HG02623 (cell line): ENCODE data around the gene COL23A1.

ENCODE experiments used
- ATAC-seq: cut with Tn5 transposase; IDR thresholded peaks from one replicate; pipeline ENCODE4 v1.9.1; 2021; ENCODE audit warnings: moderate library complexity; ENCODE audit not compliant: unreplicated experiment

COL23A1 gene

DNA sequence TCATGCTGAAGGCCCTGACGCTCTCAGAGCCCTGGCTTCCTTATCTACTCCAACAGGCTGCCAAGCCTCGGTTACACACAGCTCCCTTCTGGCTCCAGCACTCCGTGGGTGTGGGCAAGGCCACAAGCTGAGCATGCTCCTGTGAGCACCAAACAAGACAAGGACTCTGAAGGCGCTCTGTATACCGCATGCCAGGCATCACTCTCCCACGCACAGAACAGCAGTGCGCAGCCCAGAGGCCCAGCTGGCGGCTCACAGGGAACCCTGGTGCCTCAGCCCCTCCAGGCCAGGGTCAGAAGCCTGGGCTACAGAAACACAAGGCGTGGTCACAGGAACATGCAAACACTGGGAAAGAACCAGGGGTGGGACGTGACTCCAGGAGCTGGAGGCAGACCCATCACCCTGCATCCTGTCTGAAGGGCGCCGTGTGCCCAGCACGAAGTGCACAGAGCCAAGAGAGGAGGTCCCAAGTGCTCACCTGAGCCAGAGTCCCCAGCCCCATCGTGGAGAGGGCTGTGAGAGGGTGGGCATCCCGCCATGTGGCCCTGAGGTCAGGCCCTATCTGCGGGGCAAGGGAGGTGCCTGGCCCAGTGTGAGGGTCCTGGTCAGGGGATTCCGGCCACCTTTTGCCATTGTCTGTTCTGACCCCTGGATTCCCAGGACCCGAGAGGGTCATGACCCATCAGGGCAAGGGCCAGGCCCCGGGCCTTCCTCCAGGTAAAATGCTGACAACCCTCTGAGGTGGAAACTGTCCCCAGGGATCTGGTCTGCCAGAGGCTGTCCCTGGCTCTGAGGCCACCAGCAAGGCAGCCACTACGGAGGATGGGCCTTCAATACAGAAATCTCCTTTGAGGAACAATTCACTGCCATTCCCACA, 54.7 kb downstream of the COL23A1 start:
- no peak for ATAC-seq

DNA sequence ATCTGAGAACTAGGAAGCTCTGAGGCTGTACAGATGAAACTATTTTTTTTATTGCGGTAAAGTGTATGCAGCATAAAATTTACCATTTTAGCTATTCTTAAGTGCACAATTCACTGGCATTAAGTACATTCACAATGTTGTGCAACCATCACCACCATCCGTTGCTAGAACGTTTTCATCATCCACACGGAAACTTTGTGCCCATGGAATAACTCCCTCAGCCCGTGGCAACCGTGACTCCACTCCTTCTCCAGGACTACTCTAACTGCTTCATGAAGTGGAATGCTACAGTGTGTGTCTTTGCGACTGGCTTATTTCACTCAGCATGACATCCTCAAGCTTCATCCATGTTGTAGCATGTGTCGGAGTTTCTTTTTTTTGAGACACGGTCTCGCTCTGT, 57.1 kb downstream of the COL23A1 start:
- no peak for ATAC-seq

DNA sequence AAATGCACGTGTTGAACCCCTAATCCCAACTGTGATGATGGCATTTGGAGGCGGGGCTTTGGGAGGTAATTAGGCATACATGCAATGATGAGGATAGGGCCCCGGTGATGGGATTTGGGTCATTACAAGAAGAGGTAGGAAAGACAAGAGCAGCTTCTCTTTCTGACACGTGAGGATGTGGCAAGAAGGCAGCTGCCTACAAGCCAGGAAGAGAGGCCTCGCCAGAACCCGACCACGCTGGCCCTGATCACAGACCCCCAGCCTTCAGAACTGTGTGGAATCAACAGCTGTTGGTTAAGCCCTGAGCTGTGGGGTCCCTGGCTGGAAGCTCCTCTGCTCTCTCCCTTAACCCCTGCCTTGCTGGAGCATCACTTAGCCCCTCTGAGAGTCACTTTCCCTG, 57.5 kb downstream of the COL23A1 start:
- ATAC-seq, result no peak

DNA sequence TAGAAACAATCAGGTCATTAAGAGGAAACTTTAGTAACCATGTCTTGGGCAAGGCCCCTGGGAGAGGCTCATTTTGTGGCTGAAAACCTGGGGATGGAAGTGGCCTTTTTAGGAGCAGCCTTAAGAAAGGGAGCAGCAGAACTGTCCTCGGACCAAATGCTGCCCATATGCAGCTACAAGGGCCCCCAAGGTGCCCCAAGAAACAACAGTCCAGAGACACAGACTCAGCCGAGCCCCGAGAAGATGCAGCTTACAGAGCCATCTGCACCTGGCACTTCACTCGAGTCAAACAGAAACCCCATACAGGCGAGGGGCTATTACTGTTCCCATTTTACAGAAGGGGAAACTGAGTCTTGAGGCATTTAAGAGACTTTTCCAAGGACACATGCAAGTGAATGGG, 58.0 kb downstream of the COL23A1 start:
- ATAC-seq, result no peak

DNA sequence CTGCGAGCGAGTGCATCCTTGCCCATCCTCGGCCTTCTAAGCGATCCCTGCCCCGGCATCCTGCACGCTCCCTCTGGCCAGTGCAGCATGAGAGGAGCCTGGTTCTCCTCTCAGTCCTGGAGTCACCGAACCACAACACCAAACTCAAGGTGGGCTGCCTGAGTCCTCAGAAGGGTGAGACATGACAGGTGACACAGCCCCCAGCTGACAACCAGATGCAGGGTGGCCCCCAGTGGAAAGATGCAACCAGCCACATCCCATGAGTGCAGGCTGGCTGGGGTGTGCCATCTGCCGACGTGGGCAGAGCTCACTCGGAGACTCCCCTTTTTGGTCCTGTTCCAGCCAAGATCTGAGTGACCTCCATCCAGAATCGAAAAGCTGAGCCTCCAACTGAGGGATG, 58.4 kb downstream of the COL23A1 start:
- no peak for ATAC-seq

DNA sequence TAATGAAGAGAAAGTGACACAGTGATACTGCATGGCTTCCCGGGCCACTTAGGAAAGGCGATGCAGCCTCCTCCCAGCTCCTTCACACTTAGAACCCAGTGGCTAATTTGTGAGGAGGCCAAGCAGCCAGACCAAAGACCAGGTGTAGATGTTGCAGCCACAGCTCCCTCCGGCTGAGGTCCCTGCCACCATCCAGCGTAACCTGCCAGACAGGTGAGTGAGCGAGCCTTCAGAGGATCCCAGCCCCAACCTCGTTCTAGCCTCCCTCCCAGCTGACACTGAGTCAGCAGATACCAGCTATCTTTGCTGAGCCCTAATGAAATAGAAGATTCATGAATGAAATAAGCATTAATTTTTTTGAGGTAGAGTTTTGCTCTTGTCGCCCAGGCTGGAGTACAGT, 59.7 kb downstream of the COL23A1 start:
- no peak for ATAC-seq

DNA sequence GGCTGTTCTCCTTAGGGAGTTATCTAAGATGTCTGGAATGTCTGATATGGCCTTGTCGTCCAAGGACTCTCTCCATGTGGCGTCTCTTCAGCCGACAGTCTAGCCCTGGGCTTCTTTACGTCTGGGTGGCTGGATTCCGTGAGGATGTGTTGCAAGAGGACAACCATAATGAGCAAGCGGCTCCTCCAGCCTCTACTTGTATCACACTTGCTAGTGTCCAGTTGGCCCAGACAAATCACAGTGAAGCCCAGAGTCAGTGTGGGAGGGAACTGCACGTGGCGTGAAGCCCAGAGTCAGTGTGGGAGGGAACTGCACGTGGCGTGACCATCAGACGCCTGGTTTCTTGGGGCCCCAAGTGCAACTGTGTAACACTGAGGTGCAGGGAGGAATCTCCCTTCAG, 61.1 kb downstream of the COL23A1 start:
- ATAC-seq, result no peak

DNA sequence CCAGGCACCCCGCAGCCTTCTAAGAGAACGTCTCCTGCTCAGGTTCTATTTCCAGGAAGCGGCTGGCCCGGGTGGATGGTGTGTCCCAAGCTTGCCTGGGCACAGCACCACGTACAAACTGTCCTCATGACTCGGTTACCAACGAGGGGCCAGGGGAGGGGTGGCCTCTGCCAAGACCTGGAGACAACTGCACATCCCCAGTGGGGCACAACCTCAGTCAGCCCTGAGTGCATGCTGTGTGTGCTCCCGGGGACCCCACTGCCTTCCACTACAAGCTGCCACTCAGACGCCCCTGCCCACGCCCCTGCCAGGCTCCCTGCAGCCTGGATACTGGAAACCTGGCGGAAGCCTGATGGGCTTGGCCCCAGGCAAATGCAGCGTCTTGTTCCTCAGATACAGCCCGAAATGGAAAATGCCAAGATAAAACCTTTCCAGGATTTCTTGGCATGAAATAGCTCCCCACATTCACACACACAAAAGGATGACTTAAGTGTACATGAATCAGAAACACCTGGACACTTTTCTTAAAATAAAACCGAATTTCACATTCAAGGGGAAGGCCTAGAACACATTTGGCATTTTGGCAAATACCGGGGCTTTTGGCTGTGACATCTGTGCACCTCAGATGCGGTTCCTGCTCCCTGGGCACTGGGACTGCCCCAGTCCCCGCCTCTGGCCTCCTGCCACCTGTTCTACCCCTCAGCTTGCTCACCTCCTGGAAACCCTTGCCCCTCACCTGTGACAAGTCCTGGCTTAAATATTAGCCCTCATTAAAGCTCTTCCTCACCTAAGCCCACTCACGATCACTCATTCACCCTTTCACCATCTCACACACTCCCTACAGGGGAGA, 62.5 kb downstream of the COL23A1 start:
- ATAC-seq, result no peak

DNA sequence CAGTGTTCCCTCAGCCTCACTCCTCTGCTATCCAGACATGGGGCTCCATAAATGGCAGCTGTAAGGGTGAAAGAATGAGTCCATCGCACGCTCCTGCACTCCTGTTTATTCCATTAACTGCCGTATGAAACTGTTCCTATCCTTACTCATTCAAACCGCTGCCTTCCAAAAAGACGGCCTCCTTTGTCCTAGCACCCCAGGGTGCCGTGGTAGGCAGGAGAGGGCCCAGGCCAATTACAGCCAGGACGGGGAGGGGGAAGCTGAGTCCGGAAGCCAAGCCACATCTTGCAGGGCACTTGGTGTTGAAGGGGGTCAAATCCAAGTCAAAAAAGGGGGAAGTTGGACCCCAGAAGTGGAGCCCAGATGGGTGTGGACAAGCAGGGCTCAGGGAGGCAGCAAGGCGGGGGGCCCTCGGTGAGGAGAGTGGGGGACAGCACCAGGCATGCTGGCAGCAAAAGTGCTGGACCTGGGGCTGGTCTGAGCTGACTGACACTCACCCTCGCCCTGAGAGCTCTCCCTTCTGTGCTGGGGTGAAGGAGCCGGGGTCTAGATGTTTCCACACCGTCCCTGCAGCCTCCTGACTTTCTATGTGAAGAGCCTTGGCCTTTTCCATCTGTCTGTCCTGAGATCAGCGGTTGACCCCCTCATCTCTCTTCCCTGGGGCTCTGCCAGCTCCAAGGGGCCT, 63.3 kb downstream of the COL23A1 start:
- ATAC-seq, result no peak

DNA sequence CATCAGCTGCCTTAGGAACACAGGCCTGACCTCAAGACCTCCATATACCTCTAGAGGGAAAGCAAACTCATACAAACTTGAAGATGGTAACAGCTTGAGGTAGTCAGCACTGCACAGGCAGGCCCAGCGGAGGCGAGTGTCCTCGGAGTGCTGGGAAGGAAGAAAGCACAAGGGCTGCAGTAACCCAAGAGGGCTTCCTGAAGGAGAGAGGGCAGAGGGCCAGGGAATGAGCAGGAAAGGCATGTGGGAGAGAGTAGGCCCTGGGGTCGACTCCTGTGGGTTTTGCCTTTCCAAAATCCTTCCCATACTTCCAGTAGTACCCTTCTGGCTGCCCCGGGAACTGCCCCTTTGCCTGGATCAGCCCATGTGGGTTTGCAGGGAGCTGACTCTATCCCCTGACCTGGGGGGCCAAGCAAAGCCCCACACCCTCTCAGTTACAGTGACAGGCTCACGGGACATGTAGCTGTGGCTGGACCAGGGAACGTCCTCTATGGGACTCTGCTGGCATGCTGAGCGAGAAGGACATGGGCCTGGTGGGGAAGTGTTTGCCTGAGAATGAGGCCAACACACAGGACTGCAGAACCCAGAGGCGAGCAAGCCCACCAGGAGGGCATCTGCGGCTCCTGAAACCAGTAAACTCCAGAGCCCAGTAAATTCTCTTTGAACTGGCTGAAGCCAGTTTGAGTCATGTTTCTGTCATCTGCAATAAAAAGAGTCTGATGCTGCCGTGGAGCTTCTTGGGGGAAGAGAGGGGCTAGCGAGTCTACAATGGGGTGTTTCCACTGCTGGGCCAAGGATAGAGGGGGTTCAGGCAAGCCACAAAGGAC, 64.1 kb downstream of the COL23A1 start:
- no peak for ATAC-seq

DNA sequence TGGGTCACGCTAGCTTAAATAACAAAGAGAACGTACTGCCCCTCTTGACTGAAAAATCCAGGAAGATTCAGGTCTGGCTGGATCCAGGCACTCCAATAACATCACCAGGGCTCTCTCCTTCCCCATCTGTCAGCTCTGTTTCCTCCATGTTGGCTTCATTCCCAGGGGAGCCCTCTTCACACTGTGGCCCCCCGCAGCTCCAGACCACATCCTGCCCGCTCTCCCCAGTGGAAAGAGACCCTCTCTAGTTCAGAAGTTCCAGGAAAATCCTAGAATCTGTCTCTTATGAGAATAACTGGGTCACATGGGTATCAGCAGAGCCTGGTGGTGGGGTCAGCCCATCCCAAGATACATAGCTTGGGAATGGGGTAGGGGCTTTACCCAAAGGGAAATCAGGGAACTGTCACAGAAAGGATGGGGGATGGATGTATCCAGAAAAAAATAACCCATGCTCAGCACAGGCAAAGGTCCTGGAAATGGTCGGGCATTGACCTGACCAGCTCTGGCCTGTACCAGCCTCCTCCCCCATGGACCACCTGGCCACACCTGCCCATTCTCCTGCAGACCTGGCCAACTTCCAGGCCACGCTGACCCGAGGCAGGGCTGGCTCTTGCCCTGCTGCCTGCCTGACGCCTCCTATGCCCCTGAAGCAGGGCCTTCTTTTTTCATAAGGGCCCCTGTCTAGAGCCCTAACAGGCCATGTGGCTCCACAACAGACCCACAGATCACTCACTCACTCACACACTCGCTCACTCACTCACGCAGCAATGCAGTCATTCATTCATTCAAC, 65.9 kb downstream of the COL23A1 start:
- ATAC-seq, result no peak

DNA sequence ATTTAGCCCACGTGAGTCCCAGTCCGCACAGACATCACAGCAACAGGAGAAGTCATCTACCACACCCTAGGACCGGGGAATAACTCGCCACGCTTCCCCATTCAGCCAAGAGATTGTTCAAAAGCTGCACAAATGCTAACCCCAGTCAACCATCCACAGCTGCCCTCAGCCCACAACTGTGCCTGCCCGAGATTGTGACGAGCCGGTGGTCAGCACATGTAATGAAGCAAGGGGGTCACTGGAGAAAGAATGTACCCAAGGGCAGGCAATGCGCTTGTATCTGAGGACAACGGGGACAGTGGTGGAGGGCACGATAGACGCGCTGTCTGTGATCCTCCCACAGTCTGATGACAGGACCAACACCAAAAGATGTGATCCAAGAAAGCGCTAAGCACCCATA, 67.8 kb downstream of the COL23A1 start:
- ATAC-seq, result no peak

DNA sequence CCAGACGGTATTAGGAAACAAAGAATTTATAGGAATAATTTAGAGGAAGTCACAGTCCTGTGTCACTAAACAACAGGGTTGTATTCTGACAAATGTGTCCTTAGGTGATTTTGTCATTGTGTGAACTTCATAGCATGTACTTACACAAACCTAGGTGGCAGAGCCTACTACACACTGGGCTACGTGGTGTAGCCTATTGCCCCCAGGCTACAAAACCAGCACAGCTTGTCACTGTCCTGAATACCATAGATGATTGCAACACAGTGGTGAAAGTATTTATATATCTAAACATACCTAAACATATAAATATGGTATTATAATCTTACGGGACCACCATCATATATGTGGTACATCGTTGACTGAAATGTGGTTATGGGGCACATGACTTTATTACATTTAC, 69.3 kb downstream of the COL23A1 start:
- no peak for ATAC-seq

DNA sequence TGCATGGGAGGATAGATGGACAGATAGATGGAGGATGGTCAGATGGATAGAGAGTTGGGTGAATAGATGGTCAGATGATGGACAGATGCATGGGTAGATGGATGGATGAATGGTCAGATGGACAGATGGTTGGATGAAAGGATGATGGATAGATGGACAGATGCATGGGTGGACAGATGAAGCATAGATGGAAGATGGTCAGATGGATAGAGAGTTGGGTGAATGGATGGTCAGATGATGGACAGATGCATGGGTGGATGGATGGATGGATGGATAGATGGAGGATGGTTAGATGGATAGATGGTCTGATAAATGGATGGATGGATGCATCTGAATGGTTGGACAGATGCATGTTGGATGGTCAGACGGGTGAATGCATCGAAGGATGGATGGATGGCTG, 70.4 kb downstream of the COL23A1 start:
- no peak for ATAC-seq

DNA sequence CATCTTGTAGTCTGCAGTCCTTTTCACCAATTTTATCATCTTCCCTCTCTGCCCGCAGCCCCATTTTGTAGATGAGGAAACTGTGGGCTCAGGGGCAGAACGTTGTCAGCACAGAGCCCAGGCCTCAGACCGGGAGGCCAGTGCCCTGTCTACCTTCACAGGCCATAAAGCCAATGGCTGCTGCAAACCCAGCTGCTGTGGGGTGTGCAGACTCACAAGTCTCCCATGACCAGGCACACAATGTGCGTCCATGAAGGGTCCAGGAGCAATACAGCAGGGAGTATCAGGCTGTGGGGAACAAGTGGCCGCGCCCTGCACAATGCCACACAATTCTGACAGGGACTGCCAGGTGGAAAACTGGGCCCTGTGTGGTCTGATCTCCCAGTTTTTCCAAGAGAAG, 71.0 kb downstream of the COL23A1 start:
- no peak for ATAC-seq

DNA sequence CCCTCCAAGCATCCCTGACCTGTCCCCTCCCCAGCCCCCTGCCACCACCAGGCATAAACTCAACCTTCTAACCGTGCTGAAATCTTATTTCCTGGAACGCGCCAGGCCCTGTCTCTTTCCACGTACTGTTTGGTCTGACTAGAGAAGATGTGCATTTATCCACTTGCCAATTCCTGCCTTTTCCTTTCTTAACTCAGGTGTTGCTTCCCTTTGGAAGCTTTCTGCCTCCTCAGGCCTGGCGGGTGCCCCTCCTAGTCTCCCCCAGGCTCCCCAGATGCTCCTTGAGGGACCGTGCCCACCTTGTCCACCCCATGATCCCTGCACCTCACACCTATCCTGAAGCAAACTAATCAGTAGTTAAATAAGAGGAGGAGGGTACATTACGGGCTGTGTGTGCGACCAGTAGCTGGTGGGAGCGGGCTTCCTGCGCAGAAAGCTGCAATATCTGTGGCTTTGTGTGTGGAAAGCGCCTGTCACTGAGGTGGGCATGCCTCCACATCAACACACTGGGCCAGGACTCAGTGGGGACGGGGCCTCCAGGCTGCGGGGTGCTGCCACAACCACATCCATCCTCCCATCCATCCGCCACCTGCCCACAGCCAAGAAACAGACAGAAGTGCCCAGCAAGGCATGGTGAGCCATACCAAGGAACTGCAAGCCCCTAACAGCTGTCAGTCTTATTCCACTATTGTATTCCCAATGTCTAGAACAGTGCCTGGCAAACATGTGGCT, 73.5 kb downstream of the COL23A1 start:
- ATAC-seq, result no peak

DNA sequence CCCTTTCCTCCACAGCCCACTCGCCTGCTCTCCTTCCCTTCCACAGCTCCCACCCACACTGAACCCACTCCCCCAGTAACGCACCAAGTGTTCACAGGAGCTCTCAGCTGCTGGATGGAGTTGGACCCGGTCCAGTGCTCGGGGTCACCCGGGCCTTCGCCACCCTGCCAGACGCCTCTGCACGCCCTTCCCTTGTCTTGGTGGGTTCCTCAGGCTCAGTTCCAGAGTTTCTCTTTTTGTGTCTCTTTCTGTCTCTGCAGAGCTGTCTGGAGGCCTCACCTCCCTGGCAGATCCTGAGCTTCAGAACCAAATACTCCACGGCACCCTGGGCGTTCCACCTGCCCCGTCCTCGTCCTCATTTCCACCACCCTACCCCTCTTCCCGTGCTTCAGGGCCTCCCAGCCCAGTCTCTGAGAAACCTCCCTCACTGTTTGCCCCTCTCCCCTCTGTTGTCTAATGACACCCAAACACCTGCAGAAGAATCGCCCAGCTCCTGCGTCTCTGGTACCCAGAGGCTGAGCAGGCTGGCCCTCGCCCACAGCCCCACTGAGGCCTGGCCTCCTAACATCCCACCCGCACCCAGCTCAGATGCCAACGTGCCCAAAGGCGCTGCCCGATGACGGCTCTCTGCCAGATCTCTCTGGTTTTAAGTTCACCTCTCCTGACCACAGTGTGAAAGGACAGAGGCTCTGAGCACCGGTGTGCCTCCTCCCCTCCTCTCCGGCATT, 74.3 kb downstream of the COL23A1 start:
- ATAC-seq, result no peak

DNA sequence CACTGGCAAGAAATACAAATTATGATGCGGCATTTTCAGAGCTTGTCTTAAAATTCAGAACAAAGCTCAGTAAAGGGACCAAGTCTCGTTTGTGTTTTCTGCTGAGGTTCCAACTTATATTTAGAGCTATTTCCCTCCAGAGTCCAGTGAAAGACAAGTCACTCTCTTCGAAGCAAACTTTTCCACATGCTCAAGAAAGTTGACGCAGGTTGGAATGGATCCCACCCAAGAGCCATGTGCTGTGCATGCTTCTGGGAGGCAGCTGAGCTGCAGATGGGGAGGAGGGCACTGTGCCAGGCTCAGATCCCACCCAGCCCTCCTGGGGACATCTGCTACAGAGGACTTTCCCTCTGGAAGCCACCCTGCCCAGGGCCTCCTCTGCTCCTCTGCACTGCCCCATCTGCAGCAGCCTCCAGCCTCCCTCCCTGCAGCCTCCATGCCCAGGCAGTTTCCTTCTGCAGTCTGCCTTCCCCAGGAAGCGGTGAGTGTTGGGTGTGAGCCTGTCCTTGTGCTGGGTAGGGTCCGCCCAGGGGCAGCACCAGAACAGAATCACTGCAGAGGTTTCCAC, 75.3 kb downstream of the COL23A1 start:
- no peak for ATAC-seq
